ENCODE measurements around the gene UGT1A10.

UGT1A10 gene

GRCh38 chr2:233779722-233780121, 143.5 kb downstream of the UGT1A10 start:
- no peak for ATAC-seq

GRCh38 chr2:233780771-233781170, 144.5 kb downstream of the UGT1A10 start:
- no peak for ATAC-seq

DNA sequence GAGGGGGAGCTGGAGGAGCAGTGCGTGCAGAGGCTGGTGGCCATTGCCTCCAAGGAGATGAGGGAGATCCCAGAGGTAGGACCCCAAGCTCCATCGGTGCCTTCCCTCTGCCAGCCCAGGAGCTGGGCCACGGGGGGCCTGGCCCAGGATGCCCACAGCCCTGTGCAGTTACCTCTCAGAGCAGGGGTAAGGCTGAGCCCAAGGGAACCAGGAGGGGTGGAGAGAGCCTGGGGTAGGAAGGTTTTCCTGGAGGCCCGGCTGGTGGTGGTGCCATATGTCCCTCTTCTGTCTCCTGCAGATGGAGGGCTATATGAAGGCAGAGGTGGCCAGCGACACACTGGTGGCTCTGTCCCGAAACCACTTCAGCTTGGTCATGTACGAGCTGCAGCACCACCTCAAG, 153.3 kb downstream of the UGT1A10 start:
- ATAC-seq, result no peak

- no peak for ATAC-seq
Measured at GRCh38 chr2:233791151-233791882, 155.1 kb downstream of the UGT1A10 start.

GRCh38 chr2:233791883-233792329, 155.7 kb downstream of the UGT1A10 start:
- no peak for ATAC-seq

DNA sequence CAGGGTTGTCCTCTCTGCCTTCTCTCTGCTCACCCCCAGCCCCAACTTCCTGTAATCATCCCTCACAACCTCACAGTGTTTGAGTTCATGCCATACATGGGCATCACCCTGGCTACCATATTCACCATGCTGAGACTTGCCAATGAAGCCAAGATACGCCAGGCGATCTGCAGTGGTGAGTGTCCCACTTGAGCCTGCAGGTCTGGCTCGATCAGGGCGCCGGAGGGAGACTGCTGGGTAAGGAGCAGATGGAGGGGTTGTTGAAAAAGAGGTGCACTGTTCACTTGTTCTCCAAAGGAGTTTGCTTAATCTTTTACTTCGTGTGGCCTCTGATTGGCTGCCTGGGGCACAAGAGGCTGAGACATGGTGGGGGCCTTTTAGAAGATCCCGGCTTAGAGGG, 156.5 kb downstream of the UGT1A10 start:
- ATAC-seq, result no peak

DNA sequence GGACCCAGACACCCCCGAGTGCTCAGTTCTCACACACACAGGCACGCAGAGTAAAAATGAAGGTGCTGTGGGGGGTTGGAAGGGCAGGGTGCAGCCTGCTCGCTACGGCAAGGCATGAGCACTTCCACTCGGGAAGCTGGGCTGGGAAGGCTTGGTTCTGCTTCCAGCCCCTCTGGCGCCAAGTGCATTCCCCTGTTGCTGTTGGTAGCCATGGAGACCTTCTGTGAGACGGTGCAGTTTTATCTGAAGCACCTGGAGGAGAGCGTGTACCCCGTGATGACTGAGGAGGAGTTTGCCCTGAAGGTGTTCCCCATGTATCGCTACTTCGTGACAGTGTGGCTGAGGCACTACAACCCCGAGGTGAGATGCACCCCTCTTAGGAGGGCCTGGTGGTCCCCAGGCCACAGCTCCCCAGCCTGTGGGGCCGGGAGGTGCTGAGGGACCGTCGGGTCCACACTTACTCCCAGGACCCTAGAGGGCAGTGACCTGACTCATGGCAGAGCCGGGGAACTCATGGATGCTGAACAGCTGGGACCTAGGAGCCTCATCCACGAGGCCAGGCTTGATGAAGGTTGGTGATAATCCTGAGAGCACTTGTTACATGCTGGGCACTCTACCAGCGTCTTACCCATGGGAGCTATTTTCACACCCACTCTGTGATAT, 157.3 kb downstream of the UGT1A10 start:
- ATAC-seq, result no peak

- ATAC-seq, result no peak
Measured at GRCh38 chr2:233794128-233794658, 157.9 kb downstream of the UGT1A10 start.

GRCh38 chr2:233795735-233796171, 159.5 kb downstream of the UGT1A10 start:
- ATAC-seq, result no peak

GRCh38 chr2:233796254-233796653, 160.0 kb downstream of the UGT1A10 start:
- no peak for ATAC-seq

DNA sequence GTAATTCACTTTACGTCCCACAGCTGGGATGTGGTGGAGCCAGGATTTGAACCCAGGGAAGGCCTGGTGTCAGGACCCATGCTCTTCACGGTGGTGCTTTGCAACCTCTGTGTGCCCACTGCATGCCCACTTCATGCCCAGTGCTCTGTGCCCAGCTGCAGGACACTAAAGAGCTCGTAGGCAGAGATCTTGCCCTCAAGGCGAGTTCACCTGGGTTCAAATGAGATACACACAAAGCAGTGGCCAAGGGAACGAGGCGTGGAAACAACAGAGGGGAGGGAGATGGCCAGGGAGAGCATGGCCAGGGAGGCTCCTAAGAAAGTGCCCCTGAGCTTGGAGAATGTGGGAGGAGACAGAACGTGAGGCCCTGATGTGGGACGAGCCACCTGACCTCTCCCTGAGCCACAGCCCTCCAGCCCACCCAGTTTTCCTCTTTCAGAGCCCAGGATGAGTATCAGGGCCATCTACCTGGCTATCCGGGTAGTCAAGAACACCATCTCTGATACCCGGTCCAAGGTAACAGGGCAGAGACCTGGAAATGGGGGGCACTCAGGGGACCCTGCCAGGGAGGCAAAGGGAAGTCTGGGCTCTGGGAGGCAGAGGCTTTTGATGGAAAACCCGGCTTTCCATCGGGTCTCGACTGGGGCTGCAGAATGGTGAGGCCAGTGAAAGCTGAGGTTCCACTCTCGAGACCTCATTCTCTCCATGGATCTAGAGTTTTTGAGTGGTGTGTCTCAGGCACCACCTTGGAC, 162.3 kb downstream of the UGT1A10 start:
- no peak for ATAC-seq

DNA sequence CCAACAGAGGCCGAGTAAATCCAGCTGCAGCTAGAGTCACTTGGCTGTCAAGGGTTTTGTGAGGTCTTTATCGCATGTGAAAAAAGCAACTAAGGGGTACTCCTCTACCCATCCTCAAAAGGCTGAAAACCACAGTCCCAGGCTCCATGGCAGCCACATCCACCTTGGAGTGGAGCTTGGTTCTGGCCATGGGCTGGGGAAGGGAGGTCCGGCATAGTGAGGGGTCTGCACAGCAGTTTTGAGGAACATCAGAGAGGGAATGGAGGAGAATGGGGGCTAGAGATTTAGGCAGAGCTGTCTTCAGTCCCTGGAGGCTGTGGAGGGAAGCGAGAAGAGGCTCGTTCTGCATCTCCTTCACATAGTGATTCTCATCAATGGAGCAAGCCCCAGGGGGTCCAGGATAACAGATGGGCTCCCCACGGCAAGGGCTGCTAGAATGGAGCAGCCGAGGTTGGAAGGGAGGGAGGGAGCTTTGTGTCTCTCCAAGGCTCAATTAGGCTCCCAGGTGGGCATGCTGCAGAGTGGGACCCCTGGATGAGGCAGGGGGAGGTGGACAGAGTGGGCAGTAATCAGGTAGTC, 162.9 kb downstream of the UGT1A10 start:
- no peak for ATAC-seq

DNA sequence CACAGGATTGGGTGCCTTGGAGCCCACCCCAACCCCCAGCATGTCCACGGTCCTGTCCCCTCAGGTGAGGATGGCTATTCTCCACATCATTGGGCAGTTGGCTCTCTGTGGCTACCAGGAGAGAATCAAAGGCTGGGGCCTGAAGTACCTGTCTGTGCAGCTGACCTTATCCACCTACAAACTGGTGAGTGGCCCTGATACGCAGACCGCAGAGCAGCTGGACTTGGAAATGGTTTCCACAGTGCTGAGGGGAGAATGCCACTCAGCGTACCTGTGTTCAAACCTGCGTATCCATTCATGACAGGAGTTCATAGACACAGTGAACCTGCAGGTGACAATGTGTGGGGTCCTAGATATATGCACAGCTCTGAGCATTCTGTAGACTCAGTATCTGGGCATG, 163.5 kb downstream of the UGT1A10 start:
- ATAC-seq, result no peak

GRCh38 chr2:233800208-233800607, 164.0 kb downstream of the UGT1A10 start:
- ATAC-seq, result no peak

- peak in 1 of 2 donors; percentile 49 for ATAC-seq
Measured at GRCh38 chr2:233801357-233802131, 165.3 kb downstream of the UGT1A10 start.

GRCh38 chr2:233802132-233802815, 166.0 kb downstream of the UGT1A10 start:
- ATAC-seq, result no peak

GRCh38 chr2:233803292-233803911, 167.2 kb downstream of the UGT1A10 start:
- no peak for ATAC-seq

GRCh38 chr2:233803994-233804393, 167.7 kb downstream of the UGT1A10 start:
- no peak for ATAC-seq

- ATAC-seq, result no peak
Measured at GRCh38 chr2:233807215-233807865, 171.1 kb downstream of the UGT1A10 start.
